H1 (cell line): ENCODE results near the gene PCF11.

Experiments
- CBX5 ChIP-seq: fragments of 300-800, 300-1000 bp; sonication (generic); IDR thresholded peaks from 2 replicates; pipeline ENCODE4 v1.7.1; 2016; ENCODE audit warnings: antibody characterized with exemption, low read length, low read depth
- CBX8 ChIP-seq: fragments of 300-800, 300-1000 bp; sonication (generic); IDR thresholded peaks from 2 replicates; pipeline ENCODE4 v1.7.1; 2016; ENCODE audit warnings: low read depth, low read length, borderline replicate concordance
- CTCF ChIP-seq, 3 experiments: IDR thresholded peaks; 1 replicate in 2 of 3; 2 replicates in 1 of 3; pipeline versions ENCODE4 v1.5.1 to v1.6.1; 2011; ENCODE audit warnings: low read length in 3 of 3, mild to moderate bottlenecking in 3 of 3, inconsistent platforms in 2 of 3, low read depth in 1 of 3, moderate library complexity in 1 of 3; ENCODE audit not compliant: insufficient read depth in 1 of 3; ENCODE audit errors: control extremely low read depth in 1 of 3
- EP300 ChIP-seq, 2 experiments: IDR thresholded peaks; 1 replicate in 1 of 2; 2 replicates in 1 of 2; pipeline ENCODE4 v1.6.1; 2011 to 2012; ENCODE audit warnings: low read depth in 2 of 2, low read length in 2 of 2, mild to moderate bottlenecking in 2 of 2, borderline replicate concordance in 1 of 2, inconsistent platforms in 1 of 2, moderate library complexity in 1 of 2
- GABPA ChIP-seq: IDR thresholded peaks from 2 replicates; pipeline ENCODE4 v1.6.1; 2011; ENCODE audit warnings: mild to moderate bottlenecking, low read length, moderate library complexity, borderline replicate concordance; ENCODE audit not compliant: insufficient read depth
- KDM1A ChIP-seq: fragments of 200-600, 300-600 bp; sonication (generic); IDR thresholded peaks from 2 replicates; pipeline ENCODE4 v1.7.1; 2016; ENCODE audit warnings: mild to moderate bottlenecking, low read length, borderline replicate concordance
- KDM5A ChIP-seq: fragments of 200-600 bp; IDR thresholded peaks from 2 replicates; pipeline ENCODE4 v1.7.1; 2012; ENCODE audit warnings: mild to moderate bottlenecking, low read length, inconsistent platforms, mixed read lengths
- MAX ChIP-seq: IDR thresholded peaks from 2 replicates; pipeline ENCODE4 v1.6.1; 2012; ENCODE audit warnings: inconsistent platforms
- PHF8 ChIP-seq: fragments of 200-600 bp; sonication (generic); conservative IDR thresholded peaks from 2 replicates; pipeline ENCODE4 v1.7.1; 2012; ENCODE audit warnings: low read depth, mild to moderate bottlenecking, inconsistent platforms, low read length, moderate library complexity
- RFX5 ChIP-seq: IDR thresholded peaks from 2 replicates; pipeline ENCODE4 v1.6.1; 2011; ENCODE audit warnings: low read depth, low read length, improper control_type of control experiment, borderline replicate concordance
- SUZ12 ChIP-seq: fragments of 200-600 bp; sonication (generic); IDR thresholded peaks from 2 replicates; pipeline ENCODE4 v1.6.1; 2012; ENCODE audit warnings: mild to moderate bottlenecking, inconsistent platforms, low read length, moderate library complexity, mixed read lengths
- TAF1 ChIP-seq: IDR thresholded peaks from 2 replicates; pipeline ENCODE4 v1.6.1; 2011; ENCODE audit warnings: mild to moderate bottlenecking, low read depth, low read length
- TBP ChIP-seq: IDR thresholded peaks from 2 replicates; pipeline ENCODE4 v1.6.1; 2011; ENCODE audit warnings: low read depth, low read length, improper control_type of control experiment
- YY1 ChIP-seq: IDR thresholded peaks from 2 replicates; pipeline ENCODE4 v1.6.1; 2011; ENCODE audit warnings: low read depth, mild to moderate bottlenecking, low read length

- TF ChIP-seq CTCF (IDR thresholded peaks at IDR 0.05; ENCODE audit: control extremely low read depth in 1 of 3, insufficient read depth in 1 of 3, low read depth in 1 of 3, low read length in 3 of 3): no peak
- TF ChIP-seq PHF8: no peak
- TF ChIP-seq EP300 (IDR thresholded peaks at IDR 0.05; ENCODE audit: borderline replicate concordance in 1 of 2, low read depth in 2 of 2, low read length in 2 of 2): no peak
- TF ChIP-seq CBX8: no peak
- no peak for TF ChIP-seq RFX5
- TF ChIP-seq SUZ12: no peak
- TF ChIP-seq TAF1: no peak
- TF ChIP-seq KDM5A: no peak
- TF ChIP-seq TBP: no peak
- no peak for TF ChIP-seq KDM1A
- TF ChIP-seq YY1: no peak
- TF ChIP-seq GABPA: no peak
- no peak for TF ChIP-seq CBX5
- no peak for TF ChIP-seq MAX
Observed at GRCh38 chr11:83235825-83236224, 78.9 kb downstream of the PCF11 start.
